ENCODE data around the gene TMEM132C. TPM values are rescaled to one million over a fixed set of nuclear protein-coding genes. Genes with fewer than 3 reads are reported as not detected.

TMEM132C gene
- total RNA-seq, 1 donor from 2014 or later: not detected

- H3K4me3 ChIP-seq (ENCODE audit: low read depth, low read length): no peak overlapping the region
- no peak for DNase-seq (ENCODE audit: low read depth)
- TF ChIP-seq CTCF (conservative IDR thresholded peaks at IDR 0.05; ENCODE audit: low read depth, low read length): no peak
Measured at GRCh38 chr12:128711486-128711885, 444.5 kb downstream of the TMEM132C start.

GRCh38 chr12:128712622-128713021 lies 445.7 kb downstream of the TMEM132C start:
- TF ChIP-seq CTCF (conservative IDR thresholded peaks at IDR 0.05; ENCODE audit: low read depth, low read length): no peak
- no peak for DNase-seq (ENCODE audit: low read depth)

GRCh38 chr12:128715485-128715884 lies 448.5 kb downstream of the TMEM132C start:
- H3K4me3 ChIP-seq (ENCODE audit: low read depth, low read length): no peak overlapping the region
- no peak for TF ChIP-seq CTCF (conservative IDR thresholded peaks at IDR 0.05; ENCODE audit: low read depth, low read length)

More at GRCh38 chr12:128712622-128713021, 445.7 kb downstream of the TMEM132C start:
- H3K4me3 ChIP-seq (ENCODE audit: low read depth, low read length): no peak overlapping the region

GRCh38 chr12:128724468-128725046 lies 457.6 kb downstream of the TMEM132C start:
- DNase-seq (ENCODE audit: low read depth): peak; percentile 16
- no peak for TF ChIP-seq CTCF (conservative IDR thresholded peaks at IDR 0.05; ENCODE audit: low read depth, low read length)
- H3K4me3 ChIP-seq (ENCODE audit: low read depth, low read length): no peak overlapping the region

More at GRCh38 chr12:128715485-128715884, 448.5 kb downstream of the TMEM132C start:
- no peak for DNase-seq (ENCODE audit: low read depth)

GRCh38 chr12:128726886-128727285 lies 459.9 kb downstream of the TMEM132C start:
- no peak for DNase-seq (ENCODE audit: low read depth)
- no peak overlapping the region for H3K4me3 ChIP-seq (ENCODE audit: low read depth, low read length)
- TF ChIP-seq CTCF (conservative IDR thresholded peaks at IDR 0.05; ENCODE audit: low read depth, low read length): no peak

- no peak overlapping the region for H3K4me3 ChIP-seq (ENCODE audit: low read depth, low read length)
- TF ChIP-seq CTCF (conservative IDR thresholded peaks at IDR 0.05; ENCODE audit: low read depth, low read length): no peak
Measured at GRCh38 chr12:128727461-128727860, 460.5 kb downstream of the TMEM132C start.

GRCh38 chr12:128727999-128728398 lies 461.0 kb downstream of the TMEM132C start:
- DNase-seq (ENCODE audit: low read depth): peak; percentile 90
- no peak overlapping the region for H3K4me3 ChIP-seq (ENCODE audit: low read depth, low read length)
- TF ChIP-seq CTCF (conservative IDR thresholded peaks at IDR 0.05; ENCODE audit: low read depth, low read length): no peak

More at GRCh38 chr12:128727461-128727860, 460.5 kb downstream of the TMEM132C start:
- peak; percentile 72 for DNase-seq (ENCODE audit: low read depth)

All from epithelial cell of proximal tubule (primary cell).